HG03045 (cell line): Measurements from ENCODE around the gene GTF2F2.

Experiments
- ATAC-seq: cut with Tn5 transposase; IDR thresholded peaks from one replicate; pipeline ENCODE4 v1.9.1; 2021; ENCODE audit warnings: mild to moderate bottlenecking, moderate library complexity; ENCODE audit not compliant: unreplicated experiment

The GTF2F2 gene

DNA sequence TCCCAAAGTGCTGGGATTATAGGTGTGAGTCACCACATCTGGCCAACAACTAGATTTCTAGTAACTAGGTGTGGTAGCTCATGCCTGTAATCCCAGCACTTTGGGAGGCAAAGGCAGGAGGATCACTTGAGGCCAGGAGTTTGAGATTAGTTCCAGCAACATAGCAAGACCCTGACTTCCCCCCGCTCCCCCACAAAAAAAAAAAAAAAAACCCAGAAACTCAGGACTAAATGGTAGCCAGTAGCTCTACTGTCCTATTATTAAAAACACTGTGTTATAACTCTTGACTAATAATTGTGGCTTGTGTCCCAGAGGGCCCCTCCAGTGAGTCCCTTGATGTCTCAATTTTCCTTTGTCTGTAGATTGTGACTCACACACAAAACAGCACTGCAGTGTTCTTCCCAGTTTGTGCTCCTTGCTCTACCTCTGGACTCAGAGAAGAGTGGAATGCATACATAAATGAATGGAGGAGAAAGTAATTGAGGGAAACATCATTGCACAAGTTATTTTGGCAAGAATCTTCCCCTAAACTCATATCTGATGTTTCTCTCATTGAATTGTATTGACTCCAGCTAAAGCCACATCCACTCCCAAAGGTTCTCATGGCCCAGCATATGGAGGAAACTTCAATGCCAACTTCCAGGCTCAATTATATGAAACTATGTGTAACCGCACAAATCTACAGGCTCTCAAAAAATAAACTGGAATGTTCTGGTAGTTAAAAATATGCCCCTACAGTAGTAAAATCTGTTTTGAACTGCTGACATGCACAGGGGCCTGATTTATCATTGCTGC is 211.9 kb downstream of the GTF2F2 start:
- no peak for ATAC-seq

DNA sequence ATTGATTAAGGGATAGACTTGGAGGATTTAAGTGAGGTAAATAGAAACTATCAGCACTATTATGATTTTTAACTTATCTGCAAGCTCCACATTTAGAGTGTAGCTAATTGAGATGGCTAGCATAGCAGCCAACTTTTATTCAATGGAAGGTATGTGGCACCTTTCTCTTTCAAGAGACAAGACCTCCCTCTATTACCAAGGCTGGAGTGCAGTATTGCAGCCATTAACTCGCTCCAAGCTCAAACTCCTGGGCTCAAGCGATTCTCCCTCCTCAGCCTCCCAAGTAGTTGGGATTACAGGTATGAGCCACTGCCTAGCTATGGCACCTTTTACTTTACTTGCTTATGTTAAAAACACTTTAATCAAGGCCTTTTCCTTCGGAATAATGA is 212.5 kb downstream of the GTF2F2 start:
- ATAC-seq = no peak

- ATAC-seq = no peak
Measured at GRCh38 chr13:45333251-45333976, 213.1 kb downstream of the GTF2F2 start.
